Thyroid gland (tissue), 4 donors: ENCODE data around the gene EPS15.

Experiments used
- CTCF ChIP-seq, 6 experiments: fragments of 200-600 bp in 3 of 6; fragments of 450-650 bp in 3 of 6; sonication (generic) in 3 of 6; IDR thresholded peaks; one replicate each; pipeline ENCODE4 v1.5.1; 2016 to 2019; ENCODE audit warnings: antibody characterized with exemption in 6 of 6, mild to moderate bottlenecking in 2 of 6, inconsistent platforms in 1 of 6, moderate library complexity in 1 of 6
- POLR2A ChIP-seq, 2 donors: fragments of 450-650 bp; IDR thresholded peaks; one replicate each; pipeline ENCODE4 v1.6.1; 2017; ENCODE audit warnings: antibody characterized with exemption in 2 of 2, mild to moderate bottlenecking in 2 of 2, moderate library complexity in 1 of 2

DNA sequence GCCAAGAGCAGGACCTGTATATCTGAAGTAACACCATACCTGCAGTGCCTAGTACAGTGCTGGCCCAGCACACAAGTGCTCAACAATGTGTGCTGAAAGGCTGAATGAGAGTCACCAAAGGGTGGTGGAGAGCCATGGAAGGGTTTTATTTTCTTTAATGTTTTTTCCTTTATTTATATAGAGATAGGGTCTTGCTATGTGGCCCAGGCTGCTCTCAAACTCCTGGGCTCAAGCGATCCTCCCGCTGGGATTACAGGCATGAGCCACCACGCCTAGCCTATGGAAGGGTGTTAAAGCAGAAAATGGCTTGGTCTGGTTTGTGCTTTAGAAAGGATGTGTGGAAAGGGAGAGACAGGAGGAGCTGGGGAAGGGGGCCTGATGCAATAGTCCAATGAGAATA, 175.4 kb downstream of the EPS15 start:
- TF ChIP-seq POLR2A (IDR thresholded peaks at IDR 0.05) (no peak), CTCF (IDR thresholded peaks at IDR 0.05) (no peak)
